Smooth muscle cell of the brain vasculature (primary cell): ENCODE data around the gene ZNF668.
"Not testable (repeated sequence)": the region's sequence is repeated elsewhere in the genome, so short reads cannot be mapped to it uniquely, and the experiment has no call there.

Experiments used
- DNase-seq: peaks from one replicate; pipeline ENCODE4 v3.0.0-alpha.2; 2012; ENCODE audit warnings: low read depth, low spot score

The ZNF668 gene

DNA sequence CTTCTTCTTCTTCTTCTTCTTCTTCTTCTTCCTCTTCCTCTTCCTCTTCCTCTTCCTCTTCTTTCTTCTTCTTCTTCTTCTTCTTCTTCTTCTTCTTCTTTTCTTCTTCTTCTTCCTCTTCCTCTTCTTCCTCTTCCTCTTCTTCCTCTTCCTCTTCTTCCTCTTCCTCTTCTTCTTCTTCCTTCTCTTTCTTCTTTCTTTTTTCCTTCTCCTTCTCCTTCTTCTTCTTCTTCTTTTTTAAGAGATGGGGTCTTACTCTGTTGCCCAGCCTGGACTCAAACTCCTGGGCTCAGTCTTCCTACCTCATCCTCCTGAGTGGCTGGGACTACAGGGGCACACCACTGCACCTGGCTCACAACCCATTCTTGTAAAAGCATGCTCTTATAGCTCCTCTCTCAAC lies 60.7 kb downstream of the ZNF668 start:
- not testable (repeated sequence) for DNase-seq

DNA sequence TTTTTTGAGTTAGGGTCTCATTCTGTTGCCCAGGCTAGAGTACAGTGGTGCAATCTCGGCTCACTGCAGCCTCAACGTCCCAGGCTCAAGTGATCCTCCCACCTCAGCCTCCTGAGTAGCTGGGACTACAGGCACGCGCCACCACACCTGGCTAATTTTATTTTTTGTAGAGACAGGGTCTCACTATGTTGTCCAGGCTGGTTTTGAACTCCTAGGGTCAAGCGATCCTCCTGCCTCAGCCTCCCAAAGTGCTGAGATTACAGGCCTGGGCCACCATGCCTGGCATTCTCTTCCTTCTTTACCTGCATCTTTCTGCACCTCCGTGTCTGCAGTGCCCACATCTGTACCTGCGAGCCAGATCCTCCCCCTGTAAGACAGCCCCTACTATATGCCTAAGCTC lies 62.2 kb downstream of the ZNF668 start:
- DNase-seq: not testable (repeated sequence)
